Astrocyte of the spinal cord (primary cell): Measurements from ENCODE around the gene SLC4A4.
A peak's percentile ranks its signal among the peaks of the same experiment; 100 is the strongest.

Experiments
- DNase-seq: peaks from one replicate; pipeline ENCODE4 v3.0.0; 2011; ENCODE audit warnings: low read depth, low spot score
- H3K4me3 ChIP-seq: 2 replicates; pipeline ENCODE4 v1.5.1; 2011; ENCODE audit warnings: low read depth, mild to moderate bottlenecking, low read length, moderate library complexity
- CTCF ChIP-seq: IDR thresholded peaks from 2 replicates; pipeline ENCODE4 v1.5.1; 2012; ENCODE audit warnings: low read depth, mild to moderate bottlenecking, low read length, inconsistent platforms
- in situ Hi-C: cut with HindIII; loops from 2 replicates; pipeline ENCODE4 v1.10.0; 2017; ENCODE audit warnings: low sequenced_read_pairs

SLC4A4 gene

GRCh38 chr4:71526637-71527406 is 188.0 kb downstream of the SLC4A4 start:
- DNase-seq = no peak
- in situ Hi-C loops = no loop called here

GRCh38 chr4:71532407-71532806 is 193.6 kb downstream of the SLC4A4 start:
- no peak for DNase-seq
- in situ Hi-C loops = no loop called here
- no peak for TF ChIP-seq CTCF

More at GRCh38 chr4:71526637-71527406, 188.0 kb downstream of the SLC4A4 start:
- H3K4me3 ChIP-seq = no peak overlapping the region
- TF ChIP-seq CTCF = peak; percentile 24

GRCh38 chr4:71533121-71533520 is 194.3 kb downstream of the SLC4A4 start:
- no peak for TF ChIP-seq CTCF
- no peak for DNase-seq
- in situ Hi-C loops = no loop called here
- H3K4me3 ChIP-seq = no peak overlapping the region

More at GRCh38 chr4:71532407-71532806, 193.6 kb downstream of the SLC4A4 start:
- H3K4me3 ChIP-seq = no peak overlapping the region

GRCh38 chr4:71537551-71538065 is 198.8 kb downstream of the SLC4A4 start:
- TF ChIP-seq CTCF = no peak
- no peak overlapping the region for H3K4me3 ChIP-seq
- no peak for DNase-seq
- in situ Hi-C loops = no loop called here

- no peak for DNase-seq
- no peak for TF ChIP-seq CTCF
- H3K4me3 ChIP-seq = no peak overlapping the region
- in situ Hi-C loops = no loop called here
These were observed 199.7 kb downstream of the SLC4A4 start for GRCh38 chr4:71538528-71538927.

- TF ChIP-seq CTCF = peak; percentile 17
These were observed 202.0 kb downstream of the SLC4A4 start for GRCh38 chr4:71540749-71541269.

More at GRCh38 chr4:71540749-71541269, 202.0 kb downstream of the SLC4A4 start:
- no peak overlapping the region for H3K4me3 ChIP-seq
- in situ Hi-C loops = no loop called here
- no peak for DNase-seq
